GM19395 (cell line): ENCODE results near the gene MCFD2.
"Not testable (repeated sequence)": the region's sequence is repeated elsewhere in the genome, so short reads cannot be mapped to it uniquely, and the experiment has no call there.

Experiments used
- ATAC-seq: cut with Tn5 transposase; IDR thresholded peaks from one replicate; pipeline ENCODE4 v1.9.1; 2021; ENCODE audit warnings: mild to moderate bottlenecking, moderate library complexity; ENCODE audit not compliant: unreplicated experiment

The MCFD2 gene

GRCh38 chr2:46875962-46876689, 39.5 kb downstream of the MCFD2 start:
- not testable (repeated sequence) for ATAC-seq

- ATAC-seq: no peak
These were observed 40.2 kb downstream of the MCFD2 start for GRCh38 chr2:46875226-46875899.

GRCh38 chr2:46874236-46874929, 41.2 kb downstream of the MCFD2 start:
- no peak for ATAC-seq

- no peak for ATAC-seq
These were observed 42.0 kb downstream of the MCFD2 start for GRCh38 chr2:46873604-46874068.

- ATAC-seq: no peak
These were observed 42.6 kb downstream of the MCFD2 start for GRCh38 chr2:46872902-46873603.

GRCh38 chr2:46871976-46872381, 43.6 kb downstream of the MCFD2 start:
- no peak for ATAC-seq

- no peak for ATAC-seq
These were observed 45.4 kb downstream of the MCFD2 start for GRCh38 chr2:46870051-46870839.

GRCh38 chr2:46869621-46870020, 46.0 kb downstream of the MCFD2 start:
- no peak for ATAC-seq

GRCh38 chr2:46866770-46867246, 48.8 kb downstream of the MCFD2 start:
- ATAC-seq: no peak

- no peak for ATAC-seq
These were observed 50.2 kb downstream of the MCFD2 start for GRCh38 chr2:46865181-46865970.

GRCh38 chr2:46863882-46864281, 51.7 kb downstream of the MCFD2 start:
- no peak for ATAC-seq

GRCh38 chr2:46862514-46862913, 53.1 kb downstream of the MCFD2 start:
- ATAC-seq: no peak

- ATAC-seq: no peak
These were observed 53.7 kb downstream of the MCFD2 start for GRCh38 chr2:46861916-46862315.

GRCh38 chr2:46859482-46859881, 56.1 kb downstream of the MCFD2 start:
- no peak for ATAC-seq

GRCh38 chr2:46858702-46859090, 56.9 kb downstream of the MCFD2 start:
- no peak for ATAC-seq

GRCh38 chr2:46857871-46858701, 57.5 kb downstream of the MCFD2 start:
- ATAC-seq: no peak

- ATAC-seq: no peak
These were observed 59.3 kb downstream of the MCFD2 start for GRCh38 chr2:46856336-46856735.

- ATAC-seq: no peak
These were observed 59.8 kb downstream of the MCFD2 start for GRCh38 chr2:46855805-46856204.

GRCh38 chr2:46854260-46854659, 61.3 kb downstream of the MCFD2 start:
- no peak for ATAC-seq
